Stimulated activated memory B cell treated with anti-CD40 and anti-IgM and Interleukin-4, amounts not matched to agents 10 μg/mL and 1 μg/mL and 100 μg/mL, for 72 hours (primary cell): Measurements from ENCODE around the gene EXOC4.

Source experiments
- ATAC-seq: fragments of 150-1000 bp; cut with Tn5 transposase; 2 replicates; pipeline ENCODE4 v1.10.0; 2021
- H3K27ac Mint-ChIP-seq: one replicate; pipeline ENCODE4 v1.8.0; 2022; ENCODE audit warnings: mild to moderate bottlenecking, mixed read lengths
- H3K27me3 Mint-ChIP-seq: one replicate; pipeline ENCODE4 v1.8.0; 2022; ENCODE audit warnings: mixed read lengths
- H3K36me3 Mint-ChIP-seq: one replicate; pipeline ENCODE4 v1.8.0; 2022; ENCODE audit warnings: mixed read lengths
- H3K4me1 Mint-ChIP-seq: one replicate; pipeline ENCODE4 v1.8.0; 2022; ENCODE audit warnings: mixed read lengths
- H3K4me3 Mint-ChIP-seq: one replicate; pipeline ENCODE4 v1.8.0; 2022; ENCODE audit warnings: mild to moderate bottlenecking, moderate library complexity, mixed read lengths
- H3K9me3 Mint-ChIP-seq: one replicate; pipeline ENCODE4 v1.8.0; 2022; ENCODE audit warnings: mixed read lengths

EXOC4 gene

DNA sequence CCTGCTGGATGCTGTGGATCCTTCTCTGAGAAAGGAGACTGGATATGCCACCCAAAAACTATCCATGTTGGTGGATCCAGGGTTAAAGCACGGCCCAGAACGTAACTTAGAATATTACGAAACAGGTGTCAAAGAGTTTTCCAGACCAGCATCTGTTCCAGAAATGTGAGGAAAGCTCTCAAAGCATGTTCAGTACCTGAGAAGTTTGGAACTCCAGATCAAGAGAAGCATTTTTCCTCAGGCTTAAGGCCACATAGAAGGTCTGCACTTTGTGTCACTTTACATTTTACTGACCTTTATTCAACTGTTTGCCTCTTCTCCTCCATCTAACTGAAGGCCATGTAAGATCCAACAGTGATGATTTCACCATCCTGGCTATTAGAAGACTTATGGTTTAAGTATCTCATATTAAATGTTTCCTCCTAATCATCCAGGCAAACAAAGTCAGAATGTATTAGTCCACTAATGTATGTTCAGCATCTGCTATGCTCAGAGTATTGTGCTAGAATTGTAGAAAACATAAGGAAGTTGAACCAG, 533.6 kb downstream of the EXOC4 start:
- Mint-ChIP-seq H3K36me3 (peaks cover 18% of the 10 kb centered on the region), H3K27me3 (no peaks in the 10 kb centered on the region), H3K4me3 (no peak overlapping the region), H3K27ac (no peak overlapping the region), H3K9me3 (no peaks in the 10 kb centered on the region), H3K4me1 (no peaks in the 10 kb centered on the region)
- ATAC-seq: no peak

DNA sequence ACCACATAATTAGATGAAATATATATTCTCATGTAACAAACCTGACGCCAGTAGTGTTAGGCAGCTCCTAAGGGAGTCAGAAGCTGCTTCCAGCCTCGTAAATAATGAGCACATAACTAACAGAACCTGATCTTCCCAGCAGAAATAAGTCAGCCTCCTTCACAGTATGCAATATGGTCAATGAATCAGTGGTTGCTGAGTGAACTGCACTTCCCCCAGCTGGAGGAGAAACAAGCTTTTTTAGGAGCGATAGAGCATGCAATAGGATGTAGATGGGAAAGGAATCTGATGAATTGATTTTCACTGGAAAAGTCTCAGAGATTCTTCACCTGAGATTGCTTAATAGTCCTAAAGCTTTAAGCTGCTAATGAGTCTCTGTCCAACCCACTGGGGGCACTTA, 537.1 kb downstream of the EXOC4 start:
- Mint-ChIP-seq H3K36me3 (peaks cover 25% of the 10 kb centered on the region), H3K4me3 (no peak overlapping the region), H3K27me3 (no peaks in the 10 kb centered on the region), H3K4me1 (no peaks in the 10 kb centered on the region), H3K27ac (no peak overlapping the region), H3K9me3 (no peaks in the 10 kb centered on the region)
- ATAC-seq: no peak

DNA sequence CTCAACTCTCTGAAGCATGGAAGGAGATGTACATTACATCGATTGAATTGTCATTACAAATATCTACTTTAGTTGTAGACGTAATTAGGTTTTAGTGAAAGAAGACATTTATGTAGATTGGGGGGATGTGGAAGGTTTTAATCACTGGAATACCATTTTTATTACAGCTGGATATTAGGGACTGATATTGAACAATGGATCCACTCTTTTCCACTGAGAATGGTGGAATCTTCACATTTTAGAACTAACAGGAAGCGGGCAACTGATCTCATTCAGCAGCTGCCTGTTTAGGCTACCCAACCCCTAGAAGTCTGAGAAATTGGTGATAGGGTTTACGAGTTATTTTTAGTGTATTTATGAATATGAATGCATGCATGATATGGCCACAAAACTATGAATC, 538.0 kb downstream of the EXOC4 start:
- Mint-ChIP-seq H3K27me3 (no peaks in the 10 kb centered on the region), H3K9me3 (no peaks in the 10 kb centered on the region), H3K4me1 (no peaks in the 10 kb centered on the region), H3K36me3 (peaks cover 25% of the 10 kb centered on the region), H3K27ac (no peak overlapping the region), H3K4me3 (no peak overlapping the region)
- no peak for ATAC-seq

- H3K27ac Mint-ChIP-seq: no peak overlapping the region
- no peak overlapping the region for H3K4me3 Mint-ChIP-seq
- peaks cover 13% of the 10 kb centered on the region for H3K36me3 Mint-ChIP-seq
- H3K4me1 Mint-ChIP-seq: no peaks in the 10 kb centered on the region
- H3K27me3 Mint-ChIP-seq: no peaks in the 10 kb centered on the region
- no peak for ATAC-seq
- no peaks in the 10 kb centered on the region for H3K9me3 Mint-ChIP-seq
Observed at GRCh38 chr7:133794479-133794878, 541.6 kb downstream of the EXOC4 start.

- Mint-ChIP-seq H3K27ac (no peak overlapping the region), H3K4me3 (no peak overlapping the region), H3K9me3 (no peaks in the 10 kb centered on the region), H3K27me3 (no peaks in the 10 kb centered on the region), H3K4me1 (no peaks in the 10 kb centered on the region), H3K36me3 (peaks cover 13% of the 10 kb centered on the region)
- no peak for ATAC-seq
Observed at GRCh38 chr7:133795068-133795665, 542.3 kb downstream of the EXOC4 start.

DNA sequence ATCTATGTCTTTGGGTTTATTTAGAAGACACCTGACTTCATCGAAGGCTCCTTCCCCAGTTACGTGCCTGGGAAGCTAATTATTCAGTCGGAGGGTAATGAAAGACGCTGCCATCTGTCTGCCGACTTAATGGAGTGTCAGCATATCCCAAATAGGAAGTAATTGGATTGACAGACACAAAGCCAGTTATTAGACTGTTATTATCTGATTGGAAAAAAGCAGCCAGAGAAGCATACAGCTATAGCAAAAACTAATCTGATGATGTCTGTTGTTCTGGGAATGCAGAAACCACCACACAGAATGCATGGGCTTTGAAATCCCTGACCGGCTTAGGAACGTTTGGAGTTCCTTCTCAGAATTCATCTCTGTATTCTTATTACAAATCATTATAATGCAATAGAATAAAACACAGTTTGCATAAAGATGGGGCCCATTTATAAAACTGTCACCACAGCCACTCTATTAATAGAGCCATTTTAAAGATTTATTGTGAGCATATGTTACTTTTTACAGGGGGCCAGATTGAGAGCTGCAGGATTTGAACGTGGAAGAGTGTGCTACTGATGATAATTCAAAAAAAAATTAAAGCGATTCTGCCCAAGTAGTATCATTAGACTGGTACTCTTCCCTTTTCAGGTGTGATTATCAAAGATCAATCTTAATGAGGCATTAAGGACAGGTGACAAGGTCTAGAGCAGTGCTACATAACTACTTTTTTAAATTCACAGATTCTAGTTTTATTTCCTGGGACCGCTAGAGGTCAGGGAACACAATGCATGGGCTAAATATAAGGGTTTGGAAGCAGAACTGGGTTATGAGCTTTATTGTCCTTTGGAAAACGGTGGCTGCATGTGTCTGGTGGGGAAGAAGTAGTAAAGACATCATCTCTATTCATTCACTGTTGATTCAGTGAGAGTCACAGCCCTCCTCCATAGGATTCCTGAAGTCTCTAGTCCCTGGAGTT, 544.2 kb downstream of the EXOC4 start:
- H3K36me3 Mint-ChIP-seq: peaks cover 7% of the 10 kb centered on the region
- H3K4me1 Mint-ChIP-seq: no peaks in the 10 kb centered on the region
- H3K27me3 Mint-ChIP-seq: no peaks in the 10 kb centered on the region
- ATAC-seq: no peak
- no peak overlapping the region for H3K4me3 Mint-ChIP-seq
- no peaks in the 10 kb centered on the region for H3K9me3 Mint-ChIP-seq
- no peak overlapping the region for H3K27ac Mint-ChIP-seq

DNA sequence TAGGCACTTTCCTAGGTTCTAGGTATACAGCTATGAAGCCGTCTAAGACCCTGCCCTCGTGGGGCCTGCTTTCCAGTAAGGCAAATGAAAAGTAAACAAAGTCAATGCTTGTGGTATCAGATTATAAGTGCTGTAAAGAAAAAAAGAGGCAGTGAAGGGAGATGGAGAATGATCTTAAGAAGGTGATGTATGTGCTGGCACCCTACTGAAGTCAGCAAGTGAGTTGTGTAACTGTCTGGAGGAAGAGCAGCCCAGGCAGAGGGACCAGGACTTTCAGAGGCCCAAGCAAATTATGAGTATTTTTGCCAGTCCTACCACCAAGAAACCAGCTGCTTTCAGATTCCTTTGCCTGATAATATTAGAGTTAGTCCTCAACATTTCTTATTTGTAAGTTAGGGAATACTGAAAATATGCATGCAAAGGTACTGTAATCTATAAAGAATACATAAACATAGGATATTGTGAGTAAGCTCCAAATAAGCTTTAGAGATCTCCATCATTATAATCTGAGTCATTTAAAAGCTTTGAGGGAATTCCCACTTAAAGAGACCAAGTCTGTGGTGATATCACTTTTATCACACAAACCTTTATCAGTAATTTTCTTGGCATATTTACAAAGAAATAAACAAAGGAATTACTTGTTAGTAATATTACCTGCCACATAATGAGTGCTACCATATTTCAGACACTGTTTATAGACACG, 545.1 kb downstream of the EXOC4 start:
- no peak overlapping the region for H3K4me3 Mint-ChIP-seq
- H3K36me3 Mint-ChIP-seq: peaks cover 7% of the 10 kb centered on the region
- H3K9me3 Mint-ChIP-seq: no peaks in the 10 kb centered on the region
- H3K27ac Mint-ChIP-seq: no peak overlapping the region
- no peak for ATAC-seq
- H3K27me3 Mint-ChIP-seq: no peaks in the 10 kb centered on the region
- no peaks in the 10 kb centered on the region for H3K4me1 Mint-ChIP-seq

GRCh38 chr7:133801341-133801740, 548.5 kb downstream of the EXOC4 start:
- Mint-ChIP-seq H3K4me1 (no peaks in the 10 kb centered on the region), H3K9me3 (no peaks in the 10 kb centered on the region), H3K4me3 (no peak overlapping the region), H3K27me3 (no peaks in the 10 kb centered on the region), H3K27ac (no peak overlapping the region), H3K36me3 (no peaks in the 10 kb centered on the region)
- ATAC-seq: no peak

GRCh38 chr7:133804127-133804526, 551.2 kb downstream of the EXOC4 start:
- no peaks in the 10 kb centered on the region for H3K36me3 Mint-ChIP-seq
- ATAC-seq: no peak

DNA sequence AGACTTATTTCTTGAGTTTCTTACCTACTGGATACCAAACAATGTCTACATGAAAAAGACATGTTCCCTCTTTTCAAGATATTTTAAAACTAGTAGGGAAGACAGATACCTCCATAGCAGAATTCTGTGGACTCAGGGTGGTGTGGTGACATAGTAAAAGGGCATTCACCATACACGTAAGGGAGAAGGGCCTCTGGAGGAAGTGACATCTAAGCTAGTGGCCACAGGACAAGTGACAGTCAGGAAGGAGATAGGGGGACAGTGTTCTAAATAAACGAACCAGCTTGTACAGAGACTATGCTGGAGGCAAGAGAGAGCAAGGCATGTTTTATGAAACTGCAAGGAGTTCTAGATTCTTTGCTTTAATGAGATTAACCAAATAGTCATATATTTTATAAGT, 552.5 kb downstream of the EXOC4 start:
- H3K4me1 Mint-ChIP-seq: no peaks in the 10 kb centered on the region
- no peak overlapping the region for H3K4me3 Mint-ChIP-seq
- H3K36me3 Mint-ChIP-seq: no peaks in the 10 kb centered on the region
- no peaks in the 10 kb centered on the region for H3K27me3 Mint-ChIP-seq
- no peak overlapping the region for H3K27ac Mint-ChIP-seq
- no peaks in the 10 kb centered on the region for H3K9me3 Mint-ChIP-seq
- ATAC-seq: no peak

More at GRCh38 chr7:133804127-133804526, 551.2 kb downstream of the EXOC4 start:
- Mint-ChIP-seq H3K4me3 (no peak overlapping the region), H3K27me3 (no peaks in the 10 kb centered on the region), H3K9me3 (no peaks in the 10 kb centered on the region), H3K27ac (no peak overlapping the region), H3K4me1 (no peaks in the 10 kb centered on the region)

DNA sequence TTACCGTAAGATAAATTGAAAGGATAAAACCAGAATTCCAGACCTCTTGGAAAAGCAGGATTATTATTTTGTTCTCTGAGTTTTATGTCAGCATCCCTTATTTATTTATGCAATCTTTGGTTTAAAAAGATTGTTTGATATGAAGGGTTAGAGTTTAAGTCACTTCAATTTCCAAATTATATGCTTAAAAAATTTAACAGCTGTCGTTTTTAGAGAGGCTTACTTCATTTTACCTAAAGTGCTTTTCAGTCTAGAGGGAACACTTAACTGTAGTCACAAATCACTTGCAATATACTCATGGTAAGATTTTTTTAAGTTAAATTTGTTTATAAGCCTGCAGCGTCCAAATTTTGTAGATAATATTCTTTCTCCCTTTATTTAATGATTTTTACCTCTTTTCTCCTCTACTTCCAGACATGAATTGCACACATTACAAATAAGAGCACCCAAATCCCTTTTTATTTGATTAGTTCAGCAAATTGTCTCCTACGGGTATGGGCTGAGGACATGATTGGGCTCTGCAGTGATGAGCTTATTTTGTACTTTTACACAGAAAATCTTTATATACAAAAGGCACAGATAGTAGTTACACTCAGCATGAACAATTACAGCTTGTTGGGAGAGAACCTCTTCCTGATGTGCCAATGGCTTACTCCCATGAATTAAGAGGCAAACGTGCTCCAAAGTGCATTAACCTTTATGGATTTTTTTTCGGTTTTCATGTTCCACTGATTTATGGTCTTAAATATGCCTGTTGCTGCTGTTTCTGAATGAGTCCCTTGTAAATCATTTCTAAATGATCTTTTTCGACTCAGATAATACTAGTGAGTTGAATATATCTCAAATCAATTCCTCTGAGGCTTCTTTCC, 555.0 kb downstream of the EXOC4 start:
- Mint-ChIP-seq H3K27me3 (no peaks in the 10 kb centered on the region), H3K36me3 (no peaks in the 10 kb centered on the region), H3K4me1 (no peaks in the 10 kb centered on the region), H3K9me3 (no peaks in the 10 kb centered on the region), H3K4me3 (no peak overlapping the region), H3K27ac (no peak overlapping the region)
- no peak for ATAC-seq

- ATAC-seq: no peak
- Mint-ChIP-seq H3K27ac (no peak overlapping the region), H3K27me3 (no peaks in the 10 kb centered on the region), H3K4me1 (no peaks in the 10 kb centered on the region), H3K9me3 (no peaks in the 10 kb centered on the region), H3K4me3 (no peak overlapping the region), H3K36me3 (peaks cover 2% of the 10 kb centered on the region)
Observed at GRCh38 chr7:133808493-133808866, 555.6 kb downstream of the EXOC4 start.

- Mint-ChIP-seq H3K27ac (no peak overlapping the region), H3K9me3 (no peaks in the 10 kb centered on the region), H3K27me3 (no peaks in the 10 kb centered on the region), H3K36me3 (peaks cover 21% of the 10 kb centered on the region), H3K4me1 (no peaks in the 10 kb centered on the region), H3K4me3 (no peak overlapping the region)
- no peak for ATAC-seq
Observed at GRCh38 chr7:133812877-133813276, 560.0 kb downstream of the EXOC4 start.

DNA sequence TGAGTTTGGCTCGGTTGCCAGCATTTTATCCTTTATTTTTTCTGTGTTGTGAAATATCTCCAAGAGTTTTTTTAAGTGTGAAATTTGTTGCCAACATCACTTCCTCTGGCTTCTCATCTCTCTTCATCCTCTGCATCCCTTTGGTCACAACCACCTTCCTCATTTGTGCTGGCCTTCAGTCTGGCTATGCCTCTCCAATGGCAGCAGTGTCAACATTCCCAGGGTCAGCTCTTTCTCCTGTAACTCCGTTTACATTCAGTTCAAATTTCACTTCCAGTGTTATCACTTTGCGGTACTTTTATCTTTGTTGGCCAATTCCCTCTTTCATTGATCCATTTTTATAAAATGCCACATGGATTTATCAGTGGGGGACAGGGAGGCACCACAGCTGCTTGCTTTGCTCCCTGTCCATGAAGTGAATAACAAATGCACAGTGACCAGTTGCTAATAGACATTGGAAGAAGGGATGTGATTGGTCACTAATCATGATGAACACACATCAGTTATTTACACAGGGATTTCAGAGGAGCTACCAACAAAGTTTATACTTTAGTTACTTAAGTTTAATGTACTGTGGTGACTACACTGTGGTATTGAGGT, 562.8 kb downstream of the EXOC4 start:
- no peak for ATAC-seq
- H3K9me3 Mint-ChIP-seq: no peaks in the 10 kb centered on the region
- no peak overlapping the region for H3K27ac Mint-ChIP-seq
- H3K4me1 Mint-ChIP-seq: no peaks in the 10 kb centered on the region
- H3K36me3 Mint-ChIP-seq: peaks cover 41% of the 10 kb centered on the region
- no peak overlapping the region for H3K4me3 Mint-ChIP-seq
- no peaks in the 10 kb centered on the region for H3K27me3 Mint-ChIP-seq
